Measurements from ENCODE around the gene GHDC. TPM values are rescaled to one million over a fixed set of nuclear protein-coding genes. Genes with fewer than 3 reads are reported as not detected.
A peak's percentile ranks its signal among the peaks of the same experiment; 100 is the strongest.

GHDC gene
- total RNA-seq, 5 donors from 2014 or later (not counting 1 experiment from before 2014, with no cell fraction given), result 15.8 to 26.2 (median 22.5) TPM

DNA sequence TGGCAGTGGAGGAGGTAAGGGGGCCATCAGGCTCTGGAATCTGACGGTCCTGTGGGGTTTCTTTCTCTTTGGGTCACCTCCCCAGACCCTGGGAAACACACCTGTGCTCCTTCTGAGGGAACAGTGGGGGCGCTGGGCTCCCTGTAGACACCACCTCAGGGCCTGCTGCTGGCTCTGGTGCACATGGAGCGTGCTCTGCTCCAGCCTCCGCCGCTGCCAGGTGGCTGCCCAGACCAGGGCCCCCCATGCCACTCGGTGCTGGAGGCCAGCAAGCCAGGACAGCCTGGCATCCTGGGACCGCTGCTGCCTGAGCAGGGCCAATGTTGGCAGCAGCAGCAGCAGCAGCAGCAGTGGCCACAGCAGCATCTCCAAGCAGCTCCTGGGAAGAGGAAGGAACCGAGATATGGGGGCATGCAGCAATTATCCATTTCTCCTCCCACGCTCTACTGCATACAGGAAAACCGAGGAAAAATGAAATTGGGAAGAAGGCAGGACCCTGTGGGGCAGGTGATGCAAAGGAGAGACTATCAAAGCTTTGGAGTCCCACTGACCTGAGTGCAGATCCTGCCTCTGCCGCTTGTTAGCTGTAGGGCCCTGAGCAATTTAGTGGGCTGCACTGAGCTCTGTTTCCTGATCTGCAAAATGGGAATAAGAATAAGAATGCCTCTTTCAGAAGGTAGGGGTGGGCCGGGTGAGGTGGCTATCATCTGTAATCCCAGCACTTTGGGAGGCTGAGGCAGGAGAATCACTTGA lies 902 bp downstream of the GHDC start:
- H3K27me3 ChIP-seq (replicated peaks in 1 of 2; ENCODE audit: control insufficient read depth in 2 of 2, extremely low read depth in 1 of 2, insufficient read depth in 2 of 2, low read length in 1 of 2), result no peaks in the 10 kb centered on the region
- no peak overlapping the region for H3K27ac ChIP-seq (ENCODE audit: low read length)
- no peaks in the 10 kb centered on the region for H3K36me3 ChIP-seq (ENCODE audit: control insufficient read depth in 2 of 2, extremely low read depth in 1 of 2, insufficient read depth in 1 of 2, low read length in 1 of 2)
- DNase-seq, result no peak
- no peaks in the 10 kb centered on the region for H3K9me3 ChIP-seq
- peak overlapping the region; percentile 91 to 92 for H3K27ac Mint-ChIP-seq
- CTCF ChIA-PET, result interaction anchor here in 1 of 2 donors (1.0 to 1.6 kb wide), 2 partner anchors 10 to 55 kb away, joined by 3 to 5 read pairs; no protein-coding TSS in a partner anchor
- ATAC-seq (replicated peaks in 1 of 4), result no peak
- H3K36me3 Mint-ChIP-seq, result peaks cover 3% of the 10 kb centered on the region
- H3K9me3 Mint-ChIP-seq, result no peaks in the 10 kb centered on the region
- 88% methylated on average over 7 of the region's 12 CpGs for WGBS (ENCODE audit: insufficient coverage)
- H3K4me3 ChIP-seq (ENCODE audit: control insufficient read depth in 1 of 2, extremely low read depth in 1 of 2, low read length in 1 of 2), result peak overlapping the region; percentile 94 to 97
- peaks cover 26 to 31% (median 29%) of the 10 kb centered on the region in 3 donors for H3K4me1 Mint-ChIP-seq
- no peaks in the 10 kb centered on the region for H3K27me3 Mint-ChIP-seq
- H3K4me1 ChIP-seq (ENCODE audit: control insufficient read depth in 1 of 2, extremely low read depth in 1 of 2, insufficient read depth in 2 of 2, low read length in 2 of 2), result peaks cover 2 to 29% of the 10 kb centered on the region in 2 experiments
- POLR2A ChIA-PET, result no interaction called here
- H3K4me3 Mint-ChIP-seq, result peak overlapping the region; percentile 94 to 95 (median 94)

DNA sequence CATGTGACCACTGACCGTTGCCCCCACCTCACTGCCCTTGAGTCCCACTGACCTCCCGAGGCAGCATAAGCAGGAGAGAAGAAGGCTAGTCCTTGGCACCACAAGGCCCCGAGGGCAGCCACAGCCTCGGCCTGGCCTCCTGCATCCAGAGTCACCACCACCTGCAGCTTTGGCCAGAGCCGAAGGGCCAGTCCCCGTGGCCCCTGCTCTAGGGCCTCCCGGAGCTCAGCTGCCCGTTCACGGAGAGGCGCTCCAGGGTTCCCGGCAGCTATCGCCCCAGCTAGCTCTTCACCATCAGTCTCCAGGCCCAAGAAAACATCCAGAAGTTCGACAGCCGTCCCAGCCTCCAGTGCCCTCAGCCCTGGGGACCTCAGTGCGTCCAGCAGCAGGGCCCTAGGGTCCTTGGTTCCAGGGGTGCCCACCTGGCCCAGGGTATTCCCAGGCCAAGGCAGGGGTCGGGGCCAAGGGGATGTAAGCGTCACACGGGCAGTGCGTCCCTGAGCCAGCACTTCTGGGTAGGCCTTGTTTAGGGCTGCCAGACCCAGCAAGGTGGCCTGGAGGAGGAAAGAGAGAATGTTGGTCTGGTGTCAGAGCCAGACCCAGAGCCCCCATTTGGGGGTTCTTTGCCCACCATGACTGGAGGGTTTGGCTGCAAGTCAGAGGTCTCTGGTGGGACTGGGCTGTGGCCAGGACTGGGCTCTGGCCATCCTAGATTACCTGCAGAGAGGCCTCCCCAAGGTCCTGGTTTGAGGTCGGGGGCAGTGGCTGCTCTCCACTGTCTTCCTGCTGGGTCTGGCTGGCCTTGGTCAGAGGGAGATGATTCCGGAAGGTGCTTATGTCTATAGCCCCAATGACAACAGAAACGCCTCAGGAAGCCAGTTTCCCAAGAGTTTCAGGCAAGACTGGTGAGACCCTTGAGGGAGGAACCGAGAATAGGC lies 1.8 kb downstream of the GHDC start:
- Mint-ChIP-seq H3K27ac (peak overlapping the region; percentile 52 to 71), H3K9me3 (no peaks in the 10 kb centered on the region), H3K27me3 (no peaks in the 10 kb centered on the region), H3K4me3 (peak overlapping the region in 2 of 3 donors; percentile 94), H3K4me1 (peaks cover 26 to 31% (median 29%) of the 10 kb centered on the region in 3 donors), H3K36me3 (peaks cover 3% of the 10 kb centered on the region)
- Histone ChIP-seq H3K27ac (ENCODE audit: low read length) (no peak overlapping the region), H3K27me3 (replicated peaks in 1 of 2; ENCODE audit: control insufficient read depth in 2 of 2, extremely low read depth in 1 of 2, insufficient read depth in 2 of 2, low read length in 1 of 2) (no peaks in the 10 kb centered on the region), H3K4me3 (ENCODE audit: control insufficient read depth in 1 of 2, extremely low read depth in 1 of 2, low read length in 1 of 2) (peak overlapping the region in 1 of 2 donors; percentile 11), H3K36me3 (ENCODE audit: control insufficient read depth in 2 of 2, extremely low read depth in 1 of 2, insufficient read depth in 1 of 2, low read length in 1 of 2) (no peaks in the 10 kb centered on the region), H3K9me3 (no peaks in the 10 kb centered on the region), H3K4me1 (ENCODE audit: control insufficient read depth in 1 of 2, extremely low read depth in 1 of 2, insufficient read depth in 2 of 2, low read length in 2 of 2) (peaks cover 2 to 29% of the 10 kb centered on the region in 2 experiments)
- ChIA-PET CTCF (no interaction called here), POLR2A (interaction anchor here in 1 of 2 donors (0.7 kb wide), 1 partner anchor 10 kb away, joined by 5 read pairs; no protein-coding TSS in a partner anchor)
- ATAC-seq (replicated peaks in 1 of 4), result no peak
- 93% methylated on average over 22 of the region's 23 CpGs for WGBS (ENCODE audit: insufficient coverage)
- no peak for DNase-seq

DNA sequence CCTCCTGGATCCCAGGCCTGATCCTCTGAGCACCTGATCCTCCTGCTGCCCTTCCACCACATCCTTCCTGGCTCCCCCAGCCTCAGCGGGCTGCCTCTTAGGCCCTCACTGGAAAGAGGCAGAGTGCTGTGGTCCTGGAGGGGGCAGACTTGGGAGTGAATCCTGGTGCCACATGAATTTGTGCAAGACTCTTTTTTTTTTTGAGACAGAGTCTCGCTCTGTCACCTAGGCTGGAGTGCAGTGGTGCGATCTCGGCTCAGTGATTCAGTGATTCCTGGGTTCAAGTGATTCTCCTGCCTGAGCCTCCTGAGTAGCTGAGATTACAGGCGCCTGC lies 3.1 kb downstream of the GHDC start:
- H3K36me3 ChIP-seq (ENCODE audit: control insufficient read depth in 2 of 2, extremely low read depth in 1 of 2, insufficient read depth in 1 of 2, low read length in 1 of 2), result no peaks in the 10 kb centered on the region
- CTCF ChIA-PET, result no interaction called here
- POLR2A ChIA-PET, result no interaction called here
- H3K27ac ChIP-seq (ENCODE audit: low read length), result no peak overlapping the region
- Mint-ChIP-seq H3K27ac (no peak overlapping the region), H3K4me1 (peaks cover 24 to 27% (median 25%) of the 10 kb centered on the region in 3 donors), H3K36me3 (peaks cover 3% of the 10 kb centered on the region), H3K9me3 (no peaks in the 10 kb centered on the region), H3K4me3 (no peak overlapping the region), H3K27me3 (no peaks in the 10 kb centered on the region)
- ATAC-seq (replicated peaks in 1 of 4) (no peak), DNase-seq (no peak)
- H3K27me3 ChIP-seq (replicated peaks in 1 of 2; ENCODE audit: control insufficient read depth in 2 of 2, extremely low read depth in 1 of 2, insufficient read depth in 2 of 2, low read length in 1 of 2), result no peaks in the 10 kb centered on the region
- H3K4me3 ChIP-seq (ENCODE audit: control insufficient read depth in 1 of 2, extremely low read depth in 1 of 2, low read length in 1 of 2), result no peak overlapping the region
- H3K9me3 ChIP-seq, result no peaks in the 10 kb centered on the region
- peaks cover 2 to 29% of the 10 kb centered on the region in 2 experiments for H3K4me1 ChIP-seq (ENCODE audit: control insufficient read depth in 1 of 2, extremely low read depth in 1 of 2, insufficient read depth in 2 of 2, low read length in 2 of 2)
- whole genome bisulfite sequencing (ENCODE audit: insufficient coverage), result 100% methylated on average over 2 of the region's 5 CpGs

DNA sequence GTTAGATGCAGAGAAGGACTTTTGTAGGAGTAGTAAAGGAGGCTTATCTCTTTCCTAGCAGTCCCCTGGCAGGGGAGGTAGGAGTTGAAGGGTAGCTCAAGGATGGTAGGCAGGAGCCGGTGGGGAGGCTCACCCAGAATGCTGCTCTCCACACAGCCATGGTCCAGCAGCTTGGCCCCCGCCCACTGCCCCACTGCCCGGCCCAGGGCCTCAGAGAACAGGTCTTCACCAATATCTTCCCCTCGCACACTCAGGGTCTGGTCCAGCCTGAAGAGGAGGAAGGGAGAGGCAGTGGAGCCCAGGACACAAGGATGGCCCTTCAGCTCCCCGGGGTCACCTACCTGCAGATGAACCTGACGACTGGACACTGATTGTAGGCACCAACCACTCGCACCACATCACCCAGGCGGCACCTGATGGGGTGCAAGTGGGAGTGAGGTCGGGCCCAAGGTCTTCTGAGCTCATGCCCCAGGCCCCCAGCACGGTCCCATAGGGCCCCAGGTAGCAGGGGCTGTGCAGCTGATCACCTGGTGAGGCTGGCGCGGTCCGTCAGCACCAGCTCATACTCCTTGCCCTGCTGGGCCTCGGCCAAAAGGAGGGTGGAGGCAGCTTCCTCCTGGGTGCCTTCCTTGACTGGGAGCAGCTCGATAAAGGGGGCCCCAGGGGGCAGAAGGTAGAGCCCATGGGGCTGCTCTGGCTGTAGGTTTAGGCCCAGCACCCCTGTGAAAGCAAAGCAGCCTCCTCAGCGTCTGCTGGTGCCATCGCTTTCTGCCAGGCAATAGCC lies 3.6 kb downstream of the GHDC start:
- 88% methylated on average over 9 of the region's 17 CpGs for WGBS (ENCODE audit: insufficient coverage)
- ChIA-PET POLR2A (no interaction called here), CTCF (interaction anchor here in 1 of 2 donors (0.7 kb wide), 1 partner anchor 125 kb away, joined by 3 read pairs; no protein-coding TSS in a partner anchor)
- Histone ChIP-seq H3K36me3 (ENCODE audit: control insufficient read depth in 2 of 2, extremely low read depth in 1 of 2, insufficient read depth in 1 of 2, low read length in 1 of 2) (no peaks in the 10 kb centered on the region), H3K4me1 (ENCODE audit: control insufficient read depth in 1 of 2, extremely low read depth in 1 of 2, insufficient read depth in 2 of 2, low read length in 2 of 2) (peaks cover 2 to 29% of the 10 kb centered on the region in 2 experiments), H3K4me3 (ENCODE audit: control insufficient read depth in 1 of 2, extremely low read depth in 1 of 2, low read length in 1 of 2) (no peak overlapping the region), H3K27me3 (replicated peaks in 1 of 2; ENCODE audit: control insufficient read depth in 2 of 2, extremely low read depth in 1 of 2, insufficient read depth in 2 of 2, low read length in 1 of 2) (no peaks in the 10 kb centered on the region), H3K9me3 (no peaks in the 10 kb centered on the region), H3K27ac (ENCODE audit: low read length) (no peak overlapping the region)
- no peak for ATAC-seq (replicated peaks in 1 of 4)
- no peak for DNase-seq
- Mint-ChIP-seq H3K36me3 (peaks cover 3% of the 10 kb centered on the region), H3K27ac (no peak overlapping the region), H3K4me3 (no peak overlapping the region), H3K27me3 (no peaks in the 10 kb centered on the region), H3K9me3 (no peaks in the 10 kb centered on the region), H3K4me1 (peaks cover 24 to 26% (median 25%) of the 10 kb centered on the region in 3 donors)

DNA sequence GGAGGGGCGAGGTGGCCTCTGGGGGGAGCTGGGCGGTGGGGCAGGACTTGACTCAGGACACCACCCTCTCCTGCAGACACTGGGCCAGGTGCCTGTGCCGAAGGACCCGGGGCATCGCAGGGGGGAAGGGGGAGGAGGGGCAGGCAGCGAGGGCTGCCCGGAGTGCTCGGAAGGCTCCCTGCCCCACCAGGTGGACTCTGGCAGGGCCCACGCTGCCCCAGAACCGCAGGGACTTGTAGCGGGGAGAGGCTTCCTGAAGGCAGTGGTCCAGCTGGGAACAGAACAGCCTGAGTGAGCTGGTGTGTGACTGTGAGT lies 4.7 kb downstream of the GHDC start:
- no peaks in the 10 kb centered on the region for H3K9me3 ChIP-seq
- peaks cover 6 to 37% of the 10 kb centered on the region in 2 experiments for H3K4me1 ChIP-seq (ENCODE audit: control insufficient read depth in 1 of 2, extremely low read depth in 1 of 2, insufficient read depth in 2 of 2, low read length in 2 of 2)
- peaks cover 23 to 31% (median 31%) of the 10 kb centered on the region in 3 donors for H3K4me1 Mint-ChIP-seq
- H3K4me3 Mint-ChIP-seq, result no peak overlapping the region
- H3K27me3 Mint-ChIP-seq, result no peaks in the 10 kb centered on the region
- H3K27me3 ChIP-seq (replicated peaks in 1 of 2; ENCODE audit: control insufficient read depth in 2 of 2, extremely low read depth in 1 of 2, insufficient read depth in 2 of 2, low read length in 1 of 2), result no peaks in the 10 kb centered on the region
- ATAC-seq (replicated peaks in 1 of 4), result no peak
- no peak overlapping the region for H3K27ac Mint-ChIP-seq
- no peaks in the 10 kb centered on the region for H3K36me3 ChIP-seq (ENCODE audit: control insufficient read depth in 2 of 2, extremely low read depth in 1 of 2, insufficient read depth in 1 of 2, low read length in 1 of 2)
- CTCF ChIA-PET, result interaction anchor here in 1 of 2 donors (0.7 kb wide), 1 partner anchor 124 kb away, joined by 3 read pairs; no protein-coding TSS in a partner anchor
- no peaks in the 10 kb centered on the region for H3K9me3 Mint-ChIP-seq
- no peak overlapping the region for H3K4me3 ChIP-seq (ENCODE audit: control insufficient read depth in 1 of 2, extremely low read depth in 1 of 2, low read length in 1 of 2)
- H3K27ac ChIP-seq (ENCODE audit: low read length), result no peak overlapping the region
- POLR2A ChIA-PET, result no interaction called here
- WGBS (ENCODE audit: insufficient coverage), result 97% methylated on average over 8 of the region's 11 CpGs
- no peak for DNase-seq
- H3K36me3 Mint-ChIP-seq, result peaks cover 3% of the 10 kb centered on the region
